ENCODE measurements around the gene UBE2V1. TPM values are rescaled to one million over a fixed set of nuclear protein-coding genes. Genes with fewer than 3 reads are reported as not detected.

UBE2V1 gene
- total and polyA plus RNA-seq, 10 of the 15 experiments (the other 5 are each of a cell fraction or from before 2014, with no cell fraction given): 51.8 to 219 (median 141) TPM

DNA sequence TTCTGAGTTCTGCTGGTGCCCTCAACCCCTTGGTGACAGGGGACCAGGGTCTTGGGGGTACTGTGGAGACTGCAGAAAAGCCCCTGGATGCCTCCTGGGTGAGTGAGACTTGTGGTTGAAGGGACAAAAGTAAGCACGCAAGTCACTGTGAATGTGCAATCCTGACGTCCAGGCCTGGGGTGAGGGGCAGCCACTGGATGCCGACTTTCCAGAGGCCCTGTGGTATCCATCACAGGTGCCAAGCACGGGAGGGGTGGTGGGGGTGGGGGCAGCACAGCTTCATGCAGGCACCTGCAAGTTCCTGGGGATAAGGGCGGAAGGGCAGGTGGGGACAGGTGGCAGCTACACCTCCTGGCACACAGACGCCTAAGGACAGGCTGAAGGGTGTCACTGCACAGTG lies 20.1 kb upstream of the UBE2V1 start (continued):
- no peak for TF ChIP-seq ZZZ3 (IDR thresholded peaks at IDR 0.05; ENCODE audit: control insufficient read depth, insufficient read length, low read depth)
- TF ChIP-seq RUNX3 (IDR thresholded peaks at IDR 0.05; ENCODE audit: low read length): no peak
- TF ChIP-seq MEF2A (IDR thresholded peaks at IDR 0.05; ENCODE audit: insufficient read depth, low read depth, low read length): no peak
- no peak for TF ChIP-seq SMAD5 (IDR thresholded peaks at IDR 0.05; ENCODE audit: low read depth)
- TF ChIP-seq, protein P1, sequence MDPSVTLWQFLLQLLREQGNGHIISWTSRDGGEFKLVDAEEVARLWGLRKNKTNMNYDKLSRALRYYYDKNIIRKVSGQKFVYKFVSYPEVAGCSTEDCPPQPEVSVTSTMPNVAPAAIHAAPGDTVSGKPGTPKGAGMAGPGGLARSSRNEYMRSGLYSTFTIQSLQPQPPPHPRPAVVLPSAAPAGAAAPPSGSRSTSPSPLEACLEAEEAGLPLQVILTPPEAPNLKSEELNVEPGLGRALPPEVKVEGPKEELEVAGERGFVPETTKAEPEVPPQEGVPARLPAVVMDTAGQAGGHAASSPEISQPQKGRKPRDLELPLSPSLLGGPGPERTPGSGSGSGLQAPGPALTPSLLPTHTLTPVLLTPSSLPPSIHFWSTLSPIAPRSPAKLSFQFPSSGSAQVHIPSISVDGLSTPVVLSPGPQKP (IDR thresholded peaks at IDR 0.05; ENCODE audit: low read depth, low read length): no peak
- no peak for TF ChIP-seq SRF (IDR thresholded peaks at IDR 0.05; ENCODE audit: low read depth in 2 of 2, low read length in 2 of 2)
- TF ChIP-seq TARDBP (IDR thresholded peaks at IDR 0.05; ENCODE audit: borderline replicate concordance): no peak
- TF ChIP-seq JUND (IDR thresholded peaks at IDR 0.05; ENCODE audit: low read depth, low read length): no peak
- no peak for TF ChIP-seq ZNF274 (IDR thresholded peaks at IDR 0.05; ENCODE audit: insufficient read depth, insufficient read length)
- TF ChIP-seq PML (IDR thresholded peaks at IDR 0.05; ENCODE audit: low read length): no peak
- no peak for TF ChIP-seq ZNF384 (IDR thresholded peaks at IDR 0.05; ENCODE audit: borderline replicate concordance, low read depth, low read length)

DNA sequence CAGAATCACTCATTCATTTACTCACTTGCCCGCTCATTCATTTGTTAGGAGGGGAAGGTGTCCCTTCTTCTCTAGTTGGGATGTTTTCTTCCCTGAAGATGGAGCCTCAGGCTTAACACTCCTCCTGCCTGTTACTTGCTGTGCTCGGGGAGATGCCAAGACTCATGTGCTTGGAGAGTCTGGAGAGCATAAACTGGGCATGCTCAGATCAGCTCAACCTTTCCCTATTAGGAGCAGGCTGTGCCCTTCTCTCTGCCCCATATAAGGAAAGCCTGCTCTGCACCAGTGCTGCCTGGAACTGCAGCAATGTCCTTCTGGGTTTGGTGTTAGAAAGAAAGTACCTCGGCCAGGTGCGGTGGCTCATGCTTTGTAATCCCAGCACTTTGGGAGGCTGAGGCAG lies 18.0 kb upstream of the UBE2V1 start:
- Histone ChIP-seq H3K27me3 (replicated peaks in 1 of 2; ENCODE audit: control insufficient read depth in 2 of 2, insufficient read depth in 2 of 2, low read length in 1 of 2) (no peaks in the 10 kb centered on the region), H3K79me2 (ENCODE audit: control insufficient read depth, insufficient read depth, low read length) (no peaks in the 10 kb centered on the region), H3K9me3 (replicated peaks; ENCODE audit: control insufficient read depth, insufficient read depth, low read length) (no peaks in the 10 kb centered on the region), H3K4me1 (ENCODE audit: control insufficient read depth, insufficient read depth, low read length) (no peaks in the 10 kb centered on the region; the same call in 1 of the 2 replicates), H3K4me2 (ENCODE audit: control insufficient read depth, insufficient read depth) (no peak overlapping the region), H3K4me3 (no peak overlapping the region), H3K36me3 (ENCODE audit: control insufficient read depth in 2 of 2, insufficient read depth in 2 of 2, low read length in 1 of 2) (peaks cover 20 to 47% of the 10 kb centered on the region in 2 experiments), H3K9ac (ENCODE audit: control insufficient read depth, insufficient read depth, low read length) (no peak overlapping the region), H4K20me1 (ENCODE audit: control insufficient read depth, insufficient read depth) (no peaks in the 10 kb centered on the region), H3K27ac (ENCODE audit: control insufficient read depth, insufficient read depth) (no peak overlapping the region), H2AFZ (ENCODE audit: control insufficient read depth, low read depth, low read length) (no peak overlapping the region)
- no peak for TF ChIP-seq EGR1 (IDR thresholded peaks at IDR 0.05; ENCODE audit: borderline replicate concordance in 1 of 2, low read depth in 2 of 2, low read length in 2 of 2)
- TF ChIP-seq YBX1 (IDR thresholded peaks at IDR 0.05): no peak
- no peak for ATAC-seq
- RAD21 ChIA-PET (ENCODE audit: unreplicated experiment): no interaction called here
- WGBS (ENCODE audit: insufficient coverage, insufficient replicate concordance, low lambda C conversion rate, missing lambda C conversion rate): 93% methylated on average over 4 of the region's 4 CpGs
- in situ Hi-C loops (cut with MboI): no loop called here
- POLR2A ChIA-PET: no interaction called here
- intact Hi-C loops (cut with micrococcal nuclease; ENCODE audit: unreplicated experiment): no loop called here
- FAIRE-seq: no peak
- no peak for DNase-seq (ENCODE audit: low read depth, low spot score)
- CTCF ChIA-PET: no interaction called here
- SMC1A ChIA-PET (ENCODE audit: uncharacterized antibody, unreplicated experiment): interaction anchor here (1.9 kb wide), 1 partner anchor 8 kb away, joined by 5 read pairs; no protein-coding TSS in a partner anchor
- no TSS peak for BruUV-seq (replicated peaks)

All from GM12878 (cell line).